ENCODE measurements around the gene NUDC.

DNA sequence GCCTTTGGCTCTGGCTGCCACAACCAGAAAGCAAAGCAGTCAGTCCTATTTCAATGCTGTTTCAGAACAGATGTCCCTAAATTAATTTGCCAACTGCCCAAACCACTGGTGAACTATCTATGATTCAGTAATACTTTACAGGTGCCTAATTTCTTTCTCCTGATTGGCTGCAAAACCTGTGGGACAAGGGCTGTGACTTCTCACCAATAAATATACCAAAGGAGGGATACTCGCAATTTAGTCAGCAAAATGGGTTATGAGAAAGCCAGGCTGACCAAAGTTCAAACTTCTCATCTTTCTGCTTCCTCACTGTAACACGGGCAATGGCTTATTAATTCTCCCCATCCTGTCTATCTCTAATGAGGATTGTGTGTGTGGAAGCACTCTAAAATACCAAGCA lies 44.2 kb upstream of the NUDC start:
- TF ChIP-seq, protein P1, sequence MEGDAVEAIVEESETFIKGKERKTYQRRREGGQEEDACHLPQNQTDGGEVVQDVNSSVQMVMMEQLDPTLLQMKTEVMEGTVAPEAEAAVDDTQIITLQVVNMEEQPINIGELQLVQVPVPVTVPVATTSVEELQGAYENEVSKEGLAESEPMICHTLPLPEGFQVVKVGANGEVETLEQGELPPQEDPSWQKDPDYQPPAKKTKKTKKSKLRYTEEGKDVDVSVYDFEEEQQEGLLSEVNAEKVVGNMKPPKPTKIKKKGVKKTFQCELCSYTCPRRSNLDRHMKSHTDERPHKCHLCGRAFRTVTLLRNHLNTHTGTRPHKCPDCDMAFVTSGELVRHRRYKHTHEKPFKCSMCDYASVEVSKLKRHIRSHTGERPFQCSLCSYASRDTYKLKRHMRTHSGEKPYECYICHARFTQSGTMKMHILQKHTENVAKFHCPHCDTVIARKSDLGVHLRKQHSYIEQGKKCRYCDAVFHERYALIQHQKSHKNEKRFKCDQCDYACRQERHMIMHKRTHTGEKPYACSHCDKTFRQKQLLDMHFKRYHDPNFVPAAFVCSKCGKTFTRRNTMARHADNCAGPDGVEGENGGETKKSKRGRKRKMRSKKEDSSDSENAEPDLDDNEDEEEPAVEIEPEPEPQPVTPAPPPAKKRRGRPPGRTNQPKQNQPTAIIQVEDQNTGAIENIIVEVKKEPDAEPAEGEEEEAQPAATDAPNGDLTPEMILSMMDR (IDR thresholded peaks at IDR 0.05), result no peak
- TF ChIP-seq TCF7L2 (IDR thresholded peaks at IDR 0.05; ENCODE audit: low read depth, low read length), result no peak
- TF ChIP-seq POLR2AphosphoS5 (IDR thresholded peaks at IDR 0.05; ENCODE audit: low read depth, low read length), result no peak; the same call in 1 of the 2 replicates
- TF ChIP-seq SIN3A (IDR thresholded peaks at IDR 0.05; ENCODE audit: borderline replicate concordance, insufficient read depth, low read depth, low read length), result no peak
- TF ChIP-seq, protein P2, sequence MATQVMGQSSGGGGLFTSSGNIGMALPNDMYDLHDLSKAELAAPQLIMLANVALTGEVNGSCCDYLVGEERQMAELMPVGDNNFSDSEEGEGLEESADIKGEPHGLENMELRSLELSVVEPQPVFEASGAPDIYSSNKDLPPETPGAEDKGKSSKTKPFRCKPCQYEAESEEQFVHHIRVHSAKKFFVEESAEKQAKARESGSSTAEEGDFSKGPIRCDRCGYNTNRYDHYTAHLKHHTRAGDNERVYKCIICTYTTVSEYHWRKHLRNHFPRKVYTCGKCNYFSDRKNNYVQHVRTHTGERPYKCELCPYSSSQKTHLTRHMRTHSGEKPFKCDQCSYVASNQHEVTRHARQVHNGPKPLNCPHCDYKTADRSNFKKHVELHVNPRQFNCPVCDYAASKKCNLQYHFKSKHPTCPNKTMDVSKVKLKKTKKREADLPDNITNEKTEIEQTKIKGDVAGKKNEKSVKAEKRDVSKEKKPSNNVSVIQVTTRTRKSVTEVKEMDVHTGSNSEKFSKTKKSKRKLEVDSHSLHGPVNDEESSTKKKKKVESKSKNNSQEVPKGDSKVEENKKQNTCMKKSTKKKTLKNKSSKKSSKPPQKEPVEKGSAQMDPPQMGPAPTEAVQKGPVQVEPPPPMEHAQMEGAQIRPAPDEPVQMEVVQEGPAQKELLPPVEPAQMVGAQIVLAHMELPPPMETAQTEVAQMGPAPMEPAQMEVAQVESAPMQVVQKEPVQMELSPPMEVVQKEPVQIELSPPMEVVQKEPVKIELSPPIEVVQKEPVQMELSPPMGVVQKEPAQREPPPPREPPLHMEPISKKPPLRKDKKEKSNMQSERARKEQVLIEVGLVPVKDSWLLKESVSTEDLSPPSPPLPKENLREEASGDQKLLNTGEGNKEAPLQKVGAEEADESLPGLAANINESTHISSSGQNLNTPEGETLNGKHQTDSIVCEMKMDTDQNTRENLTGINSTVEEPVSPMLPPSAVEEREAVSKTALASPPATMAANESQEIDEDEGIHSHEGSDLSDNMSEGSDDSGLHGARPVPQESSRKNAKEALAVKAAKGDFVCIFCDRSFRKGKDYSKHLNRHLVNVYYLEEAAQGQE (IDR thresholded peaks at IDR 0.05; ENCODE audit: insufficient read depth in 1 of 2, low read depth in 2 of 2, low read length in 1 of 2), result no peak

Measured in Panc1 (cell line).